Endothelial cell of hepatic sinusoid (primary cell): ENCODE results near the gene KCNRG.
"Not testable (repeated sequence)": the region's sequence is repeated elsewhere in the genome, so short reads cannot be mapped to it uniquely, and the experiment has no call there.

ENCODE experiments used
- in situ Hi-C: cut with HindIII; loops from 2 replicates; pipeline ENCODE4 v1.10.0; 2017; ENCODE audit warnings: low sequenced_read_pairs

The KCNRG gene, protein sequence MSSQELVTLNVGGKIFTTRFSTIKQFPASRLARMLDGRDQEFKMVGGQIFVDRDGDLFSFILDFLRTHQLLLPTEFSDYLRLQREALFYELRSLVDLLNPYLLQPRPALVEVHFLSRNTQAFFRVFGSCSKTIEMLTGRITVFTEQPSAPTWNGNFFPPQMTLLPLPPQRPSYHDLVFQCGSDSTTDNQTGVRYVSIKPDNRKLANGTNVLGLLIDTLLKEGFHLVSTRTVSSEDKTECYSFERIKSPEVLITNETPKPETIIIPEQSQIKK

DNA sequence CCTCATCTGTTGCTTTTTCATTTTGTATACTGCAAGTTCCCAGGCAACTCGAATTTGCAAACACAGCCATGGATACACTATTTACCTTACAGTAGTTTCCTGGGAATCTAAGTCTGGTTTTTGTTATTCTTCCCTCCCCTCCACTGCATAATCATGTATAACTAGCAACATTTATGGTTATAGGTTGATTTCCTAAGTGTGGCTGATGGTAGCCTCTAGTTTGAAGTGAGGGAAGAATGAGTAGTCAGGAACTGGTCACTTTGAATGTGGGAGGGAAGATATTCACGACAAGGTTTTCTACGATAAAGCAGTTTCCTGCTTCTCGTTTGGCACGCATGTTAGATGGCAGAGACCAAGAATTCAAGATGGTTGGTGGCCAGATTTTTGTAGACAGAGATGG lies at the start of gene KCNRG:
TSS of gene KCNRG (plus strand) at position 187 of the 400 bp plus-strand sequence. CDS start at position 237, 50 bp downstream.
- in situ Hi-C loops = no loop called here

DNA sequence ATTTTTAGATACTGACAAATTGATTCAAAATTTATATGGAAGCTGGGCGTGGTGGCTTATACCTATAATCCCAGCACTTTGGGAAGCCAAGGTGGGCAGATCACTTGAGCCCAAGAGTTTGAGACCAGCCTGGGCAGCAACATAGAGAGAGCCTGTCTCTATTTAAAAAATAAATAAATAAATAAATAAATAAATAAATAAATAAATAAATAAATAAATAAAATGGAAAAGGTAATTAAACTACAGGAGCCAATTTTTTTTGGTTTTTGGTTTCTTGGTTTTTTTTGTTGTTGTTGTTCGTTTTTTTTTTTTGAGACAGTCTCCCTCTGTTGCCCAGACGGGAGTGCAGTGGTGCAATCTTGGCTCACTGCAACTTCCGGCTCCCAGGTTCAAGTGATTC lies 47.8 kb upstream of the KCNRG start:
- in situ Hi-C loops = no loop called here

DNA sequence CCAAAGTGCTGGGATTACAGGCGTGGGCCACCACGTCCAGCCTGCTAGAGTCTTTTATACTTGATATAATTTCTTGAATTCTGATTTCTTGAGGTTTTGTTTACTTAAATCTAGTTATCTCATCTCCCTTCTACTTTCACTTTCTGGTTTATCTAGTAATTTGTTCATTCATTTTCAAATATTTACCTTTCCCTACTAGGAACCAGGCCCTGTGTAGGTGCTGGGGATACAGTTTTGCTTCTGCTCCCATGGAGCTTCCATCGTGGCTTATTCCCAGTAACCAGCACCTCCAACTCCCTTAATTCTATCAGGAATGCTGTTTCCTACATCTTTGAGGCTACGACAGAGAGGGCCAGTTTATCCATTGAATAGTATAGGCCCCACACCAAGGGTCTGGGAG lies 42.5 kb upstream of the KCNRG start:
- in situ Hi-C loops = no loop called here

DNA sequence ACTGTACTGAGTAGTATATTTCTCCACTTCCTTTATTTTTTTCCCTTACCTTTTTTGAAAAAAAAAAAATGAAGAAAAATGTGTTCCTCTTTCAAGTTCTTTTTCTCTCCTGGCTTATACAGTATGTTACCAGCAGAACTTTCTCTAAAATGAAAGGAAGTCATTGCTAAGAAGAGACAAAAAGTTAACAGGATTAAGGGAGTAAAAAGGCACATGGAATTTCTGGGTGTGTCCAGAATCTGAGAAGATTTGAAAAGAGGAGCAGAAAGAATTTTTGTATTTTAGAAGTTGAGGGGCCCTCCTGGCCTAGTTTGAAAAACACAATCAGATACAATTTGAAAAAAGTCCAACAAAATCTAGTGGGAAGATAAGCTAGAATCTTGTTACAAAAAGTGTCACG lies 39.4 kb upstream of the KCNRG start:
- in situ Hi-C loops = no loop called here

DNA sequence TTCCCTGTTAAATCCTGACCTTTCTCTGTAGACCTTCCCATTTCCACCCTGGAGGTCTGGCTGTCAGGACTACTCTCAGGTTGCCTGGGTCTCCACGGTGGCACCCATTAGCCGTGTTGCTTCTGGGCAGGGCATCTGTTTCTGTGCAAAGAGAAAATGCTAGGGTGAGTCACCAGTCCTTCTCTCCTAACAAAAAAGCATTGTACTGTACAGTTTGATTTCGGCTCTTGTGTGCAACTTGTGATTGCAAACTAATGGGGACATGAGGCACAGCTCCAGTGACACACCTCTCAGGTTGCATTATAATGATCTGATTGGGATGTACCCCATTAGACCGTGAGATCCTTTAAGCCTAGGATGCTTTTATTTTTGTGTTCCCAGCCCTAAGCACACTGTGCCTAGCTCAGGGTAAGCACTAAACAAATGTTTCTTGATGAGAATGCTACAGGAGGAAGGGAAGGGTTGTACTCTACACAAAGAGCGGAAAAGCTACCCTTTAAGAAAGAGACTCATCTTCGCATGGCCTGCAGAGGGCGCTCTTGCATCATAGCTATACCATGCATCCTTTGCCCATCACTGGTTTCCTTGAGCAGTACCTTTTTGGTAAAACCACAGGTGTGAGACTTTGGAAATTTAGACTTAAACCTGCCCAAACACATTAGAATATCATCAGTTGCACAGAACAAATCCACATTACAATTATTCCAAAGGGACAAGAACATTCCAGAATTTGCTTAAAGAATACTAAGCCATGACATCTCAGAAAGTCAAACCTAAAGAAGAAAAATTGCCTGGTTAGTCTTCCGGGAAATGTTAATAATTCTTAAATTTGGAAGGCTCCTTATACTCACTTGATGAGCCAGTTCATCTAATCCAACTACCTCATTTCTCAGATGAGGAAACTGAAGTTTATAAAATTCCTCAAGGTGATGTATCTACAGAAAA lies 38.7 kb upstream of the KCNRG start:
- in situ Hi-C loops = no loop called here

DNA sequence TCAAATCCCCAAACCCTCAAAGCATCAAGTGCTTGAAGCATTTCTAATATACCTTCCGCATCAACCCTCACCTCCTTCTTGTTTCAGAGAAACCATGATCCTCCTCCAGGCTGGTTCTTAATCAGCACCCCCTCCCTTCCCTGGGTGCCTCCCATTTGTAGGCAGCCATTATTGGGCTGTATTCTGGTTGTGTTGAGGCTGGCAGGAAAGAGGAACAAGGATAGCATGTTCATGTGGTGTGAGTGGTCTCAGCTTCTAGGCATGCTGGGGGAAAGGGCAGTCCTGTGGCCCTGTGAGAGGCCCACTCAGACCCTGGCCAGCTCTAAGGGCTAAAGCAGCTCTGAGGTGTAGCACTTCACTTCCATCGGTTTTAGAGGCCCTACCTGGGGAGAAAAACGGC lies 37.3 kb upstream of the KCNRG start:
- in situ Hi-C loops = no loop called here

DNA sequence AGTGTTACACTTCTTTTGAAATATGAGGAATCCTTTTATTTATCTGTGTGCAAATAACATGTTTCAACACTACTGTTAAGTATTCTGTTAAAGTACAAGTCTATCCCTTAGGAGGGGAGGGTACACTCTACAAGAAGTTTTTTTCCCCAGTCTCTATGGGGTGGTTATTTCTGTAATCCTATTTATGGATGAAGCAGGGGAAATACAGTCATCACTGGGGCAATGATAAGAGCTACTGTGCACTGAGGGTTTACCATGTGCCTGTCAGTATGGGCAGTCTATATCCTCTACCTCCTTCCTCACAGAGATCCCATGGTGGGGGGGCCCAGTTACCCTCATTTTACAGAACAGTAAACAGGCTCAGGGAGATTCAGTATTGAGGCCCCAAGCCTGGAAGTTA lies 35.0 kb upstream of the KCNRG start:
- in situ Hi-C loops = loop anchor here (5.0 kb wide), 1 partner anchor 52 kb away; no protein-coding TSS in a partner anchor

DNA sequence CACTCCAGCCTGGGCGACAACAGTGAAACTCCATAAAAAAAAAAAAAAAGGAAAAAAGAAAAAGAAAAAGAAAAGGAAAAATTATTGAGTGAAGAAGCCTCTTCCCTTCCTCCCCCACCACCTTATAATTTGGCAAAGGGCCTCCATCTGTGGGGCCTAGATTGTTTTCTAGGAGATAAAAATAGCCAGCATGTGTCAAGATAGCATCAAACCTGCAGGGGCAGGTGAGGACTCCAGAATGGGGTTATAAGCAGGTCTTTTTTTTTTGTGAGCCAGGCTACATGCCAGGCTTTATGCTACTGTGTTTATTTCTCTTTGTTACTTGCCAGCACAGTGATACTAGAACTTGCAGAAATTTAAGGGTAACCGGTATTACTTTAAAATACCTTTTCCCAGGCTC lies 30.1 kb upstream of the KCNRG start:
- in situ Hi-C loops = no loop called here

DNA sequence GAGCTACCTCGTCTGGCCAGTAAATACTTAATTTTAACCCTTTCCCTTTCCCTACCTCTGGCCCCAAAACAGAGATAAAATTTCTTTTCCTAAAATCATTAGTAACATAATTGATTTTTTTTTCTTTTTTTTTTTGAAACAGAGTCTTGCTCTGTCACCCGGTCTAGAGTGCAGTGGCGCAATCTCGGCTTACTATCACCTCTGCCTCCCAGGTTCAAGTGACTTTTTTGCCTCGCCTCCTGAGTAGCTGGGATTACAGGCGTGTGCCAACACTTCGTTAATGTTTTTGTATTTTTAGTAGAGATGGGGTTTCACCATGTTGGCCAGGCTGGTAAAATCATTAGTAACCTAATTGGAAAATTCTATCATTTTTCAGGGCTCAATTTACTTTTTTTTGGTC lies 28.8 kb upstream of the KCNRG start:
- in situ Hi-C loops = no loop called here

DNA sequence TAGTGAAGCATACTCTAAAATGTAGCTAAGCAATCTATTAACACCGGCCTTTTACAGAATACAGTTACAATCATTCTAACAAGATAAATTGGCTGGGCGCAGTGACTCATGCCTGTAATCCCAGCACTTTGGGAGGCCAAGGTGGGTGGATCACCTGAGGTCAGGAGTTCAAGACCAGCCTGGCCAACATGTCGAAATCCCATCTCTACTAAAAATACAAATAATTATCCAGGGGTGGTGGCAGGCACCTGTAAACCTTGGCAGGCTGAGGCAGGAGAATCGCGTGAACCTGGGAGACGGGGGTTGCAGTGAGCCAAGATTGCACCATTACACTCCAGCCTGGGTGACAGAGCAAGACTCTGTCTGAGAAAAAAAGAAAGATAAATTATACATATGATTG lies 24.6 kb upstream of the KCNRG start:
- in situ Hi-C loops = not testable (repeated sequence)

DNA sequence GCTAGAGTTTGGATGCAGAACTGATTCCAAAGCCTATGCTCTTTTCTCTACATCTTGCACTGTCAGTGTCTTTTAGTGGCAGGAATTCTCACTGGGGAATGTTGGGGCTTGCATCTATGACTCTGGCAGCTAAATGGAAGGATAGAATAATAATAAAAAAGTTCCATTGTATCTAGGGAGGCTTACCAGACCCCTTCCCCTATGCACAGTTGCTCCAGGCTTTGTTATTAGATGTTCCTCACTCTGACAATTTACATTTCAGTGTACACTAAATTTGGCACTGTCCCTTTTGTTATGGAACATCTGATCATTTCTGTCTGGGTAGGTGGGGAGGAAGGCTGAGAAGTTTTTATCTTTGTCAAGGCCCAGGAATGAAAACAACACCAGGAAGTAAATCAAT lies 22.1 kb upstream of the KCNRG start:
- in situ Hi-C loops = no loop called here

DNA sequence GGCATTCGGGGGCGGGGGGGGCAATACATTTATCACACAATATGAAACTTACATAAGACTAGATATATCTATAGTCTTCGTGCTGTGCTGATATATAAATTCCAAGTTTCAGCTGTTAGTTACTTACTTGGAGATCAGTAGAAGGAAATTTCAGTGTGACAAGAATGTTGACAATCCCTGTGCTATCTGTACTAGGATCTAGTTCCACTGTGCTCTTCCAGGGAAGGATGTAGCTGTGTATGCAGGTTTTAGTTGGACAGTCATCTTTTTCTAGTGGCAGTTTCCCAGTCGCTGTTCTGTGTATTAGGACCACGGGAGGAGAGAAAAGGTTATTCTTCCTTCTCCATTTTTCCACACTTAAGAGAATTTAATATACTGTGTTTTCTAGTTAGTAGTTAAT lies 21.6 kb upstream of the KCNRG start:
- in situ Hi-C loops = no loop called here

DNA sequence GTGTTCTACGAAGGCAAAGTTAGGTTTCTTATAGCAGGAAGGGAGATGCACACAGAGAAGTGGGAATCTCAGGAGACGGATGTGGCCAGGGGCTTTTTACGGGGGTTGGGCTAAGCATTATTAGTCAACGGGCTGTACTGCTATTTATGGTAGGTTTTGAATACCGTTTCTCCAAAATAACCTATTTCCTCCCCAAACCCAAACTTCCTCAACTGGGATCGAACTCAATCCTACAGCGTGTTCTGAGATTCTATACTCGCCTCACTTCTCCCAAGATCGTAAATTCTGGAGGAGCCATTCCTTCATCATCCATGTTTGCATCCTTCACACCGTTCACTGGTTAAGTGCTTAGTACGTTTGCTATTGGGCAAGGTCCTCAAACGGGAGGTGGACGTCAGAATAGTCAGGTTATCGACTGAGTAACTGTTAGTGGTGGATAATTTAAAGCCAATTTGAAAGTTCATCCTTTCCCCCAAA lies 19.6 kb upstream of the KCNRG start:
- in situ Hi-C loops = no loop called here

DNA sequence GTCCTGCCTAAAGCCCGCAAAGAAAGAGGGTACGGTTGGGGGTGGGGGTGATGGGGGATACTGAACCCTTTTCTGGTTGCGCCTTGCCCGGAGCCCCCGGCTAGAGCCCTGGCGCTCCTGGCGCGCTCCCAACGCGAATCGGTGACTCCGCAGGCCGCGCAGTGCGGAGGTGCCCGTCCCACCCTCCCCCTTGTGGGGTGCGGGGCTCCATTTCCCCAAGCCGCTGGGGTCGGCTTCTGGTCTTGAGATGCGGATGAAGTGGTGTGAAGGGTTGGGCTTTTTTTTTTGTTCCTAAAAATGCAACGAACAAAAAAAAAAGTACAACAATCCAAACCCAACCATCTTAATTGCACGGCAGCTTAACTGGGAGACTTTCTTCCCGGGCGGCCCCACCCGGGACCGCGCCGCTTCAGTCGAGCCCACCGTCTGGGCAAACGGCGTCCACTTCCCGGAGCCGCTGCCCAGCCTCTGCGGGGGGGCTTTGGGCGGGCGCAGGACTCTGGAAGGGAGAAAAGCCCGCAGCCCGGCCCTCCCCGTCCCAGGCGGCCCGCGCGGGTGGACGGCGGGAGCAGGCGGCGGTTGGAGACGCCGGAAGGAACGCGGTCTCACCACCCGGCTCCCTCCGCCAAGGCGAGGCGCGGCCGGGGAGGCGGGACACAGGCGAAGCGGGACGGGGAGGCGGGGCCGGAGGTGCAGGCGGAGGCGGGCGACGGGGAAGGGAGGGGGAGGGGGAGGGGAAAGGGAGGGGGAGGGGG lies 18.9 kb upstream of the KCNRG start:
- in situ Hi-C loops = no loop called here

DNA sequence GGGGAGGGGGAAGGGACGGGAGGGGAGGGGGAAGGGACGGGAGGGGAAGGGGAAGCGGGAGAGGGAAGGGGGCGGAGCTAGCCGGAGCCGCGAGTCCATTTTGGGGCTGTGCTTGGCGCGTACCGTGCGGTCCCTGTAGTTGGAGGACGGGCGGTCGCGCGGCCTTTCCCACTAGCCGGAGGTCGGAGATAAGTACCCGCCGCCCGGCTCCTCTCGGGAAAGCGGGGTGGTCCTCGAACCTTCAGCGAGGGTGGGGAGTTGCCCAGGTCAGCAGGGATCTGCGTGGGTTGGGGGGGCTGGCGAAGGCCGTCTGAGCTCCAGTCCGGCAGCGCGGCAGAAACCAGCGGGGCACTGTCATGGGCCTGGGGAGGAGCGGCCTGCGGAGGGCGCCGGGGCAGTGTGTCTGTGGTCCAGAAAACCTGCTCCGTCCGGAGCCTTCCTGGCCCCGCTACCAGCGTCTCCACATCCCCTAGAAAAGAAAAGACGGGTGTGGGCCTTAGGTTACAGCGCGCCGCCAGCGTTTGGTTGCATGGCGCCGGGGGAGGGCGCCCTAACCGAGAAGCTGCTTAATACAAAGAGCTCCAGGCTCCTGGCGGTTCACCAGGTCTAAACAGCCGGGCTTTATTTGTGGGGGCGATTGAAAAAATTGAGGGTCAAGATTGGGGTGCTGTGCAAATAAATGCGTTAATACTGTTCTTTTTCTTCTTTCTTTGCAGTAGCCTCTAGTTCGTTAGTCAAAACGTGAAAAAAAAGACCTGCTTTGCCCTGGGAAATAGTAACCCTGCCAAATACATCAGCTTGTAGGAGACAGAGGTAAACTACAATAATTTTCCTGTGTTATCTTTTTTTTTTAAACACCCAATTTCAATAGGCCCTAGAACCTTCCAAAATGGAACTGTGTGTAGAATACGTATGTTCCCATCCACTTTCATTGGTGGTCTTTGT lies 18.0 kb upstream of the KCNRG start, which contains the start of gene TRIM13:
TSS of gene TRIM13 (plus strand) at position 92 of the 945 bp plus-strand sequence. CDS start 14,899 bp downstream, outside the sequence.
- in situ Hi-C loops = no loop called here

DNA sequence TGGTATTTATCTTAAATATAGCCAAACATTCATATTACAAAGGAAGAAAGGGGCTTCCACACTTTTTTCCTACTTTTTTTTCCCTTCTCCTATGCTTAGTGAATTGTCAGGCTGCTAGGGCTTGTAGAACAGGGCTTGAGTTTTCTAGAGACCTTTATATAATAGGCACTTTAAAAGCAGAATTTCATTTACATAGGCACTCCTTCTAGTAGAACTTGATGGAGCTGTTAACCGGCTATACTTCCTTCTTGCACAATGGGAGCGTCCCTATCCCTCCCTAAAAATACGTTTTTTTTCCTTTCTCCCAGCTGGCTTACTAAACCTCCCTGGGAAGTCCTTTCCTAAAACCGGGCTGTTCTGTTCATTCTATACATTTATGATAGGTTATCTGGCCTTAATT lies 17.3 kb upstream of the KCNRG start:
- in situ Hi-C loops = no loop called here

DNA sequence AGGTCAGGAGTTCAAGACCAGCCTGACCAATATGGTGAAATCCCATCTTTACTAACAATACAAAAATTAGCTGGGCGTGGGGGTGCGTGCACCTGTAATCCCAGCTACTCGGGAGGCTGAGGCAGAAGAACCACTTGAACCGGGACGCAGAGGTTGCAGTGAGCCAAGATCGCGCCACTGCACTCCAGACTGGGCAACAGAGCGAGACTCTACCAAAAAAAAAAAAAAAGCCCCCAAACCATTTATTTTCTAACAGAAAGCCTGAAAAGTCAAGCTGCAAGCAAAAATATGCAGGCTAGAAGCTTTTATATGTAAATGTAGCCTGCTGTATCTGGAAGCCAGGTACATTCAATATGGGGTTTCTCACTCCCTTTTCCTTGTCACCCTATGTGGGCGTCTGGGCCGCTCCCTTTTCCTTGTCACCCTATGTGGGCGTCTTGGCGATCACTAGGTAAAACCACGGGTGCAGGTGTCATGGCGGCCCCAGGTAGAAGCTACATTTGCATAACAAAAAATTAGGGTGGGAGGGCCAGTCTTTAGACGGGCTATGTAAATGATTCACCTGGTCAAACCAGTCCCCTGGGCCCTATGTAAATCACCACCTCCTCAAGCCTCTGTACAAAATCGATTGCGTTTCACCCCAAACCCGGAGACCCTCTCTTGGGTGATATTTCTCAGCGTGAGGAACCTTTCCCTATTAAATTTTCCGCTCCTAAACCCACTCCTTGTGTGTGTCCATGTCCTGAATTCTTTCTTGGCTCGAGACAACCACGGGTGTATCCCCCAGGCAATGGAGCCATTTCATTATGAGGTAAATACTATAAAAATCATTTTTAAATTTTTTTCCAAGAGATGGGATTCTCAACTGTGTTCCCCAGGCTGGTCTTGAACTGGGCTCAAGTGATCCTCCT lies 16.3 kb upstream of the KCNRG start:
- in situ Hi-C loops = no loop called here

DNA sequence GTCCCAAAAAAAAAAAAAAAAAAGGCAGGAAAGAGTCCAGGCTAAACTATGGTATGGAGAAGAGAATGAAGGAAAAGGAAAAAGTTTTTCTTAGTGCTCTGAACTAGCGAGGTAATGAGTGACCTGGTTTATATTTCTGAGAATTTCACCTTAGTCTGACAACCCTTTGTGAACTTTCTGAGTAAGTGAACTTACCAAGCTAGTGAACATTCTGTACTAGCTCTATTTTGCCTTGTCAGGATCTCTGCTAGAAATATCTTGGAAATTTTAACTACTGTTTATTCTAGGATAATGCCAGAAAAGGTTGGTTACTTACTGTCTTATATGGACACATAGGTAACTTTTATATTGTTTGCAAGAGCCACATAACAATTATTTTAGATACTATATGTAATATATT lies 14.0 kb upstream of the KCNRG start:
- in situ Hi-C loops = no loop called here
